Measurements from ENCODE around the gene FBLN2. TPM values are rescaled to one million over a fixed set of nuclear protein-coding genes. Genes with fewer than 3 reads are reported as not detected.

FBLN2 gene
- polyA plus RNA-seq, 1 donor = 34.2 TPM

GRCh38 chr3:13650210-13651056 lies 101.5 kb downstream of the FBLN2 start:
- DNase-seq = peak; percentile 82

DNA sequence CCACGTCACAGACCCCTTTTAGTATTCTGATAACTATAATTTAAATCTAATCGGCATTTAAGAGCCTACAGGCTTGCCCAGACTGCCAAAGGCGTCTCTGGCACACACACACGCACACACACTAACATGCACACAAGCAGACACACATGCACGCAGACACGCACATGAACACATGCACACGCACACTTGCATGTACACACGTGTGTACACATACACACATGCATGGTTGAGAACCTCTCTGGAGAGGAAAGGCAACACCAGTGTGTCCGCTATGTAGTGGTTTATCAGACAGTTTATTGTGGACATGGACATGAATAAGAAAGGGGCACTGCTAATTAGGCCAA lies 102.1 kb downstream of the FBLN2 start:
- no peak for DNase-seq

- no peak for DNase-seq
Observed at GRCh38 chr3:13651775-13652428, 103.0 kb downstream of the FBLN2 start.

DNA sequence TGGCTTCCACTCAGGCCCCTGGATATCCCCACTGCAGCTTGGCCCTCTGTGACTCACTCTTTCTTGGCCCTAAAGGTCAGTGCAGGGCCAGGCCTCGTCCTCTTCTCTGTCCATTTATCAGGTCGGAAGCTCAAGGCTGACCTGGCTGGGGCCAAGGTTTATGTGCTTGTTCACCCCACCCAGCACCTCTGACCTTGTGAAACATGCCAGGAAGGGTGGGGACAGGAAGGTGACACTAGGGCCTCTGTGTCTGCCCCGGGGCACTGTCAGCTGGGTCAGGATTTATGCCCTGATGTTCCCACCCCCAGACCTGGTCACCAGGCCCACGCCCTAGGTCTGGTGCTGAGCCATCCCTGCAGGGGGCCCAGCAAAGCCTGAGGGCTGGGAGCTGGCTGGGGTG lies 103.8 kb downstream of the FBLN2 start:
- DNase-seq = no peak

GRCh38 chr3:13653631-13654279 lies 104.8 kb downstream of the FBLN2 start:
- no peak for DNase-seq

GRCh38 chr3:13654330-13655060 lies 105.6 kb downstream of the FBLN2 start:
- DNase-seq = no peak

GRCh38 chr3:13655061-13655913 lies 106.4 kb downstream of the FBLN2 start:
- peak; percentile 69 for DNase-seq

- DNase-seq = no peak
Observed at GRCh38 chr3:13656584-13657301, 107.8 kb downstream of the FBLN2 start.

GRCh38 chr3:13657660-13658435 lies 108.9 kb downstream of the FBLN2 start:
- no peak for DNase-seq

GRCh38 chr3:13658681-13659080 lies 109.8 kb downstream of the FBLN2 start:
- DNase-seq = no peak

- no peak for DNase-seq
Observed at GRCh38 chr3:13659221-13659969, 110.5 kb downstream of the FBLN2 start.

GRCh38 chr3:13660042-13660874 lies 111.3 kb downstream of the FBLN2 start:
- no peak for DNase-seq

GRCh38 chr3:13661121-13661520 lies 112.2 kb downstream of the FBLN2 start:
- no peak for DNase-seq

DNA sequence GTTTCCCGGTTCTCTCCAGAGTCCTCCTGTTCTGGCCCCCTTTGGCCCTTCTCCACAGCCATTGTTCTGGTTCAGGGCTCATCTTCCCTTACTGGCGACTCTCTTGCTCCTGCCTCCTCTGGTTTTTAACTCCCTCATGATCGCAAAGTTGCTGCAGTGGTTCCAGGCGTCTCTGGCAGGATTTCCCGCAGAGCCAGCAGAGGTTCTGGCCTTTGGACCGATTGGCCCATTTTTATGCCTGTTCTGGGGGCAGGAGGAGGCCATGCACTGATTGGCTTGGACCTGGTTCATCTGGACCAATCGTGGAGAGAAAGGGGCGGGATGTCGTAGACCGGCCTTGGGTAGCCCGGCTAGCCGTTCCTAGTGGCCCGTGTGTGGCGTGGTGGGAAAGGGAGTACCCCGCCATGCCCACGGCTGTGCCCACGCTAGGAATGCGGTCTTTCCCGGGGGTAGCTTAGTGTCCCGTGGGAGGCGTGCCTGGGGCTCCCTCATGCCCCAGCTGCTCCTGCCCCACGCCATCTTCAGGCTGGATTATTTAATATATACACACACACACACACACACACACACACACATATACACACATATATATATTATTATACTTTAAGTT lies 113.4 kb downstream of the FBLN2 start:
- no peak for DNase-seq

DNA sequence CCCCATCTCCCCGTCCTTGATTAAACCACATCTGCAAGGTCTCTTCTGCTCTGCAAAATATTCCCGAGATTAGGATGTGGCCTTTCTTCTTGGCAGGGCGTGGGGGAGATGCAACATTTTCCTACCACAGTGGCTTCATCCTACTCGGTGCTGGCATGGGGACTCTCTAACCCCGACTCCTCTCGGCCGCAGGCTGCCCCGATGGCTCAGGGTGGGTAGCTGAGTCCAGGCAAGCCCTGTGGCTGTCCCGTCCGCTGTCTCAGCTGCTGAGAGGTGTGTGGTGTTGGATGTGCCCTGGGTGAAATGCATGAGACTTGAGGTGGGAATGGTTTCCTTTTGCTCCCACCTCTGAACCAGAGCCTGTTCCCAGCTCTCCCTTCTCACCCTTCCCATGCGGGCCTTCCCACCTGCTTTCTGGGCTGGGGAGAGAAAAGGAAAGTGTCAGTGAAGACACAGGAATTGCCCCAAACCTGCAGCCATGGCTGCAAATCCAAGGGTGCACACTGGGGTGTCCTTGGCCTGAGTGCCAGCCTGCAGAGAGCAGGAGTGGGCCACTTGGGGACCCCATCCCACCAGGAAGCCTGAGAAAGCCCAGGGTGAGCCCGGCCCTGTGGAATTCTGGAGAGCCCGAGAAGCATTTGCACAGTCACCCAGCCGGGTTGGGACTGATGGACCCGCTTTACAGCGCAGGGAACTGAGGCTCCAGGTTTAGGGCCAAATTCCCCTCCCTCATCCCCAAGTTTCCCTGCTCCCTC lies 115.0 kb downstream of the FBLN2 start:
- DNase-seq = no peak

GRCh38 chr3:13665582-13666226 lies 116.8 kb downstream of the FBLN2 start:
- DNase-seq = no peak

DNA sequence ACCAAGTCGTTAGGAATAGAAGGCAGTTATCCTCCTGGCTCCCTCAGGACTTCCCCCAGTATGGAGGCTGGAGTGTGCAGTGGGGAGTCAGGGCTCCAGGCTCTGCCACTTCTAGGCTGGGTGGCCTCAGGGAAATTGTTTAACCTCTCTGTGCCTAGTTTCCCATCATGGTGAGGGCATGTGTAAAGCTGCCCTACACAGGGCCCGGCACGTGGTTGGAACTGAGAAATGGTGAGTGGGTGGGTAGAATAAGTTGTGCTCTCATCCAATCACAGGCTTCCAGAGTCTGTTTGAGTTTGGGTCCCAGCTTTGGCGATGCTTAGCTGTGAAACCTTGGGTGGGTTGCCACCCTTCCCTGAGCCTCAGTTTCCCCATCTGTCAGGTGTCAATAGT lies 117.3 kb downstream of the FBLN2 start:
- DNase-seq = no peak
